ENCODE measurements around the gene RTN4IP1.

DNA sequence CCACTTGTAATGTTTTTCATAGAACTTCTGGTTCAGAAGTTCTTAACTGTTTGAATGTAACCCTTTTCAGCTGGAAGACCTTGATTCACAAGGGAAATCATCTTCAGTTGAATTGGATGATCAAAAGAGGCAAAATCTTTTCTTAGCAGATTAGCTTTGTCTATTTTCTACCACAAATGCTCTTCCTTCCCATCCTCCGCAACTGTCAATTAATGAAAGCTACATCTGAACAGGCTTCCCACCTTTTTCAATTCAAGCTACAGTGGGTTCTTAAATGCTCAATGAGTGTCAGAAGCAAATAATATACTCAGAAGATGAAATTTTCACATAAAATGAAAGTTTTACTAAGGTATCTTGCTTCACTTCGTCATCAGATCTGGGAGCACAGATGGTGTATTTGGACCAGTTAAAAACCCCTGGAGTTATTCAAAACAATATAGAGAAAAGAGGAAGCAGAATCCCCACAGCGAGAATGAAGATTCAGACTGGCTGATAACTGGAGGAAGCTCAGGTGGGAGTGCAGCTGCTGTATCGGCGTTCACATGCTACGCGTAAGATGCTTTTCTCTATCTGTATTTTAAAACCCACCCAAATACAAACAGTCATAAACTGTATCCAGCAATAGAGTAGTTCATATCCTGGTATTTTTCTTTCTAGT, 19.5 kb upstream of the RTN4IP1 start:
- TF ChIP-seq EP300 (conservative IDR thresholded peaks at IDR 0.05; ENCODE audit: poor library complexity, severe bottlenecking): no peak
- no peak for TF ChIP-seq CTCF (IDR thresholded peaks at IDR 0.05; ENCODE audit: poor library complexity, severe bottlenecking)
- TF ChIP-seq EZH2 (IDR thresholded peaks at IDR 0.05; ENCODE audit: borderline replicate concordance, insufficient read depth, low read length, poor library complexity, severe bottlenecking): no peak
